HG02642 (cell line): ENCODE data around the gene APOBEC4.

Experiments
- ATAC-seq: cut with Tn5 transposase; IDR thresholded peaks from one replicate; pipeline ENCODE4 v1.9.1; 2021; ENCODE audit warnings: mild to moderate bottlenecking; ENCODE audit not compliant: unreplicated experiment, poor library complexity

The APOBEC4 gene

DNA sequence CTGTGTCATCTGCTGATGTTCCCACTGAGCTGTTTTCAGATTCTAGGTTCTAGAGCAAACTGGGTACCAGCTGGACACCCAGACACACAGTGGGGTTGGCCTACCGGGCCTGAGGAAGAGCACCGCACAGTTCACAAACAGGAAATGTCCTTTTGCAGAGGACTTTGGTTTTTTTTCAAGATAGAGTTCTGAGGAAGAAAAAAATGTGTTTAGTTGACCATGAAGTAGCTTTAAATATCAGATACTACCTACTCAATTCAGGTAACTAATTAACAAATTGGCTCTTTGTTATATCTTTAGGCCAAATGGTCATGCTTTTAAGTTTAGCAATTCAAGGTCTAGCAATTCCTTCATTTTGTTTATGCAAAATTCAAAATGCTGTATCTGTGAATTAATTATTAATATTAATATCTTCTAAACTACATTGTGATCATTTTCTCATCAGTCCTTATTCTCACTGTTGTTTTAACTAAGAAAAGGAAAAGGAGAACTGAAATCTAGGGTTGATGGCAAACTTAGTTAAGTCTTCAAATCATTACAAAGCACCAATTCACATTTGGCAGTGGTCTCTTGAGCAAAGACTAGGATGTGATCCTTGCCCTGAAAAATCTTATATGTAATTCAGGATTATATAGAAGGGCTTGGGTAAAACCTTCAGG lies 45.7 kb downstream of the APOBEC4 start:
- no peak for ATAC-seq

DNA sequence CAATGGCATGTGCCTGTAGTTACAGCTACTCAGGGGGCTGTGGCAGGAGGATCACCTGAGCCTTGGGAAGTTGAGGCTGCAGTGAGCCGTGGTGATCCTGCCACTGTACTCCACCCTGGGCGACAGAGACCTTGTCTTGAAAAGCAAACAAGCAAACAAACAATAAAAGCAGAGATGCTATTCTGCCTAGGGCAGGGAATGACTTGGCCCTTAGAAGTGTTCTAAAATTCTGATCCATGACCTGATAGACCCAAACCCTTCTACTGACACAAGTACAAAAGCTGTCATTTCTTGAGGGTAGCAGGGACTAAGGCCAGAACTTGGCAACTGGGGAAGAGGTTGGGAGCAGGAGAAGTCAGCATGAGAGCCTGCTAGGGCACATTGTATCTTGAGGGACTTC lies 47.2 kb downstream of the APOBEC4 start:
- no peak for ATAC-seq

DNA sequence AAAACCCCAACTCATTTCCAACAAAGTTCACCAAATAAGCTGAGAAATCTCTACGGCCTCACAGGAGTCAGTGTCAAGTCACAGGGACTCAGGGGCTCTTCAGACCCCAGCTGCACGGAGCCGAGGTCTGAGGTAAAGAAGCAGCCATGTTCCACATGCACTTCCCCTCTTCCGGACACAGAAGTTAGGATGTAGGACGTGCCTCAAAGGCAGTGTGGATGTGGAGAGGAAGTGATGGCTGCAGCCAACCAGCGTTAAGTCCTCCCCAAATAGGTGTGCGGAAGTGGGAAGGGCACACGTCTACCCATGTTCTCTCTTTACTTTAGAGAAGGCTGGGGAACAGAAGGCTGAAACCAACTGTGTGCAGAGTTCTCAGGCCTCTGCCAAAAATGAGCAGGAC lies 48.3 kb downstream of the APOBEC4 start:
- ATAC-seq = no peak

DNA sequence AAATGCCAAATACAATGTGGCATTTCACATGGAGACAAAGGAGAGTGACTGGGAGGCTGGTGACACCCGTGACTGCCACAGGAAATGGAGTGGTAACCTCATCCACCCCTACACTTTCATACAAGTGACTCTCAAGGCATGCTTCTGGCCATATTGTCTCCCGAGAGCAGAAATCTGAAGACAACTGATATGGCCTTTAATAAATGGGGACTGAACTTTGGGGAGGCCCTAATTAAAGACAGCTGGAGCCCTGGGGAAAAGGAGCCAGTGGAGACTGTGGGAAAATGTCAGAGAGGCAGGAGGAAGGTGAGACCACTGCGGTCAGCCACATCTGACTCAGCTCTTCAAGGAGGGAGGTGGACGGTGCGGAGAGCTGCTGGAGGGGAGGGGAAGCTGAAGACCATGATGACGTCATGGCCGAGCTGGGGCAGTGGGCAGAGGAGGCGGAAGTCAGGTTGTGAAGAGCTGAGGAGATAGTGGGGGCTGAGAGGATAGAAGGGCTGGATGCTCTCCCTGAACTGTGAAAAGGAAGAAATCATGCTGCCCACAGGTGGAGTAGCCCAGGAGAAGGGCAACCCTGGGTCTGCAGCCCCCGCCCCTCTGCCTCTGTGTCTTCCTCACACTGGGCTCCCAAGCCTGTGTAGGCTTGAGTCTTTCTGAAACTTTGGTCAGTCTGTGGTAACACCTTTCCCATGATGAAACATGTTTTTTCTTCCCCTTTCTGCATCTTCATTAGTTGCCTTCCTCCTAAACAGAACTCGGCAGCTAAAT lies 48.9 kb downstream of the APOBEC4 start:
- ATAC-seq = peak; percentile 42

DNA sequence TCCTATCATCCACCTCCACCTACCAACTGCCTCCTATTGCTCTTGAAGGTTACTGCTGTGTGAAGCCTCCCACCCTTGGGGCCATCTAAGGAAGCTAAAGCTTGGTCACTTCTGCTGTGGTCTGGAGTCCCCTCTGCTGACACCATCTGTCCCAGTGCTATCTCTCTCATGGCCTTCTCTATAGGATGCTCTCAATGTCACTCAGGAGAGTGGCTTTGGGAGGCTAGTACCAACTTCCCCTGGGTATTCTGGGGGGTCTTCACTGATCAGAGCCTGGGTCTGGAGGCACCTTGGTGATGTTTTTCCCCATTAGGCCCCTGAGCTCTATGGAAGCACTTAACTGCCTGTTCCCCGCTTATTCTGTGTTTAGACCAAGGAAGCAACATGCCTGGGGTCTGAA lies 50.6 kb downstream of the APOBEC4 start:
- ATAC-seq = no peak

DNA sequence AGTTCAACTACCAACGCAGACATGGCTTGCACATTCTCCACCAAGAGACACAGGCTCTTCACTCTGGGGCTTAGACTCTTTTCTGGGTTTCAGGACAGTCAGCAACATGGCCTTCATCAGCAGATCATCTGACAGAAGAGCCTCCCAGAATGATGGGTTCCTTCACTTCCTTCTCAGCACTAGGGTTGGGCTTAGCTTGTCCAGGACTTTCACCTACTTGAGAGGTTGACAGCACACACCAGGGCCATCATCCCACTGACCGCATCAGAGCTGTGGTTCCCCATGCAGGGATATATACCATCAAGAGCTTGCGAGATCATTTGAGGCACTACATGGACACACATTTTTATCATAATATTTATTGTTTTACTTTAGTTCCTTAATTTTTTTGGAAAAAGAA lies 52.5 kb downstream of the APOBEC4 start:
- no peak for ATAC-seq

DNA sequence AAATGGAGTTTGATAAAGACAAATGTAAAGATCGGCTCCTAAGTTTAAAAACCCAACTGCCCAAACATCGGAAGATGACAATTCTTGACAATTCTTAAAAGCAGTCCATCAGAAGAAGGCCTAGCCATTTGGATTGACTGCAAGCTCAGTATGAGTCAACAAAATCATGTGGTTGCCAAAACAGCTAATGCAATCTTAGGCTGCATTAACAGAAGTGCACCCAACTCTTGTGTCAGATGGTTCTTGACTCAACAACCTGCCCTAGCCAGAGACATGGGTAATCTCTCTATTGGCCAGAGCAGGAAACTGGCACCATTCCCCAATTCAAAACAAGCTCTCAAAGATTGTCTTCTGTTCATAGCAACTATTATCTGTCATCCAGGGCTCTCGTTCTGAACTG lies 53.0 kb downstream of the APOBEC4 start:
- ATAC-seq = no peak

DNA sequence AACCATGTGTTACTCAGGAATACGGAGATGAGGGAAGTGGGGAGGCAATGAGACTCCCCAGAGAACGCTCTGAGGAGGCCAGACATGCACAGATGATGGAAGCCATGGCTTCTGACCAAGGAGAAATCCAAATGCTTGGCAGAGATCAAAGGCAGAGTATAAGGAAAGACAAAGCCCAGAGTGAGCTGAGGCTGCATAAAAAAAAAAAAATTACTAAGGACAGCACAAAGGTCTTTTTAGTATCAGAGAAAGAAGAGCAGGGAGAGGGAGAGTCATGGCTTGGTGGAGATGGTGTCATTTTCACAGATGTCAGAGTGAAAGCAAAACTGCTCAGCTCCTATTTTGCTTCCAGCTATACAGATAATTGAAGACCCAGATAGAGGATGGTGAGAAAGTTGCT lies 54.7 kb downstream of the APOBEC4 start:
- ATAC-seq = peak; percentile 58

DNA sequence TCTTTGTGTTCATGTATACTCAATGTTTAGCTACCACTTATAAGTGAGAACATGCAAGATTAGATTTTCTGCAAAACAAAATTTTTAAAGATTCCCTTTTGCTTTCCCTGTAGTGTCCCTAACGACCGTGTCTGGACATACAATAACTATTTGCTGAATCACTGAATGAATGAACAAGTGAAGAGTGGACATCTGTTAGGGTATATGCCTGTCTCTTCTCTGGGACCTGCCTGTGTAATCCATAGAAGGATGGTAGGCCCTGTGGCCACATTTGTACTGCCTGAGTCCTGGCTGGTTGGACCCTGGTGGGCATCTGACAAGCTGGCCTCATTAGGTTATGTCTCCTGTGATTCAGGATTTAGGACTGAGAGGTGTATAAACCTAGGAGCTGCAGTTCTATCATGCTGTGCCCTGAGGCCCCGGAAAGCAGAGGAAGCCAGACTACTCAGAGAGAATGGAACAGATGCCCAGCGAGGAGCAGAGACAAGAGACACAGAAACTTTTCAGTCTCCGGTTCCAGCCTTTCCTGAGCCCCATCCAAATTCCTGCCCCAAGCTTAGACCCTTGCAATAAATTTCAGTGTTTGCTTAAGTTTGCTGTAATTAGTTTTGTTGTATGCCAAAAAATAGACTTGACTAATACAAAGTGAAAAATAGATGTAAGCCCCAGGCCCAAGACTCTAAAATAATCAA lies 55.3 kb downstream of the APOBEC4 start:
- no peak for ATAC-seq

DNA sequence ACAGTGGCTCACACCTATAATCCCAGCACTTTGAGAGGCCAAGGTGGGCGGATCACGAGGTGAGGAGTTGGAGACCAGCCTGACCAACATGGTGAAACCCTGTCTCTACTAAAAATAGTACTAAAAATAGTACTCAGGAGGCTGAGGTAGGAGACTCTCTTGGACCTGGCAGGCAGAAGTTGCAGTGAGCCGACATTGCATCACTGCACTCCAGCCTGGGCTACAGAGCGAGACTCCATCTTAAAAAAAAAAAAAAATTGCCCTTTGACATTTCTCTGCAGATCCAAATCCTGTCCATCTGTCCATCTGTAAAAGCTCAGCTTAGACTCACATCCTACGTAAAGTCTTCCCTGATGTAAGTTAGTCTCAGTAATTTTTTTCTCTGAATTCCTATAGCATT lies 56.6 kb downstream of the APOBEC4 start:
- ATAC-seq = no peak
